HCT116 (cell line): Measurements from ENCODE around the gene PIGL. TPM values are rescaled to one million over a fixed set of nuclear protein-coding genes. Genes with fewer than 3 reads are reported as not detected.

ENCODE experiments used
- ATAC-seq: fragments of 200-7000 bp; cut with Tn5 transposase; 2 replicates; pipeline ENCODE4 v1.9.1; 2020; ENCODE audit warnings: mild to moderate bottlenecking, moderate library complexity
- BruUV-seq: library from RNA; stranded (reverse); fragments of 400-500 nt; replicated peaks from 2 replicates; lab custom pipeline; 2021; lab: Mats Ljungman, UMichigan
- CTCF ChIA-PET: fragments of 300-600 bp; sonication (Branson Sonifier 250); formaldehyde crosslinking; loops from one replicate; lab custom pipeline; 2021; ENCODE audit warnings: antibody characterized with exemption; lab: Charles Lee
- POLR2A ChIA-PET: fragments of 300-600, 350-600 bp; sonication (Branson Sonifier 250); formaldehyde crosslinking; loops from one replicate; lab custom pipeline; 2021; ENCODE audit warnings: antibody characterized with exemption; lab: Charles Lee
- RAD21 ChIA-PET, 2 experiments: fragments of 300-600 bp; sonication (Branson Sonifier 250); formaldehyde crosslinking; loops; one replicate each; lab custom pipeline; 2023; ENCODE audit warnings: low total read pairs in 2 of 2; ENCODE audit not compliant: uncharacterized antibody in 2 of 2, unreplicated experiment in 2 of 2, low non-redundant PET in 1 of 2; lab: Charles Lee
- DNase-seq: peaks from one replicate; pipeline ENCODE4 v3.0.0-alpha.2; 2010; ENCODE audit warnings: low read depth, low spot score
- H2AFZ ChIP-seq: fragments of 200-600 bp; shearing (Covaris generic), sonication (generic); 2 replicates; pipeline ENCODE4 v1.6.1; 2017; ENCODE audit warnings: low read depth, mixed run types, mixed read lengths, antibody characterized with exemption, low read length; ENCODE audit not compliant: poor library complexity, severe bottlenecking
- H3K27ac ChIP-seq: 2 replicates; pipeline ENCODE4 v1.5.1; 2012; ENCODE audit warnings: low read depth, low read length
- H3K27me3 ChIP-seq: fragments of 200-600 bp; sonication (generic); 2 replicates; pipeline ENCODE4 v1.6.1; 2016; ENCODE audit warnings: mixed run types, low read length, mixed read lengths; ENCODE audit not compliant: insufficient read depth
- H3K36me3 ChIP-seq, 2 experiments: fragments of 200-500 bp in 1 of 2; fragments of 200-600 bp in 1 of 2; sonication (Bioruptor generic) in 1 of 2; sonication (generic) in 1 of 2; 2 replicates each; pipeline versions ENCODE4 v1.5.1 to v1.6.1; 2014 to 2016; ENCODE audit warnings: low read length in 2 of 2, inconsistent platforms in 1 of 2, mixed read lengths in 1 of 2, mixed run types in 1 of 2; ENCODE audit not compliant: insufficient read depth in 2 of 2, control insufficient read depth in 1 of 2
- H3K4me1 ChIP-seq, 2 experiments: fragments of 200-600 bp in 1 of 2; sonication (generic) in 1 of 2; 2 replicates each; pipeline versions ENCODE4 v1.5.1 to v1.6.1; 2012 to 2017; ENCODE audit warnings: low read length in 2 of 2, inconsistent platforms in 1 of 2, mild to moderate bottlenecking in 1 of 2, mixed read lengths in 1 of 2, mixed run types in 1 of 2, moderate library complexity in 1 of 2; ENCODE audit not compliant: insufficient read depth in 2 of 2, control insufficient read depth in 1 of 2
- H3K4me2 ChIP-seq: fragments of 200-600 bp; sonication (generic); 2 replicates; pipeline ENCODE4 v1.6.1; 2017; ENCODE audit warnings: mixed run types, low read length, mixed read lengths
- H3K4me3 ChIP-seq, 2 experiments: fragments of 200-600 bp in 1 of 2; sonication (generic) in 1 of 2; replicated peaks in 1 of 2; 2 replicates each; pipeline ENCODE4 v1.5.1; 2011 to 2016; ENCODE audit warnings: low read length in 2 of 2, control low read depth in 1 of 2, low read depth in 1 of 2, mild to moderate bottlenecking in 1 of 2, mixed read lengths in 1 of 2, mixed run types in 1 of 2
- H3K79me2 ChIP-seq: fragments of 200-600 bp; sonication (generic); 2 replicates; pipeline ENCODE4 v1.6.1; 2017; ENCODE audit warnings: mild to moderate bottlenecking, mixed run types, low read length, moderate library complexity, mixed read lengths; ENCODE audit not compliant: insufficient read depth
- H3K9ac ChIP-seq: fragments of 200-600 bp; sonication (generic); 2 replicates; pipeline ENCODE4 v1.6.1; 2016; ENCODE audit warnings: low read length, mixed read lengths
- H3K9me2 ChIP-seq: fragments of 200-600 bp; sonication (generic), shearing (Covaris generic); 2 replicates; pipeline ENCODE4 v1.6.1; 2017; ENCODE audit warnings: mixed run types, mild to moderate bottlenecking, moderate library complexity; ENCODE audit not compliant: insufficient read depth
- H3K9me3 ChIP-seq, 2 experiments: fragments of 200-500 bp in 1 of 2; fragments of 200-600 bp in 1 of 2; sonication (Bioruptor generic) in 1 of 2; sonication (generic) in 1 of 2; 2 replicates each; pipeline ENCODE4 v1.6.1; 2014 to 2017; ENCODE audit warnings: low read length in 2 of 2, mixed read lengths in 2 of 2, inconsistent platforms in 1 of 2, low read depth in 1 of 2, mild to moderate bottlenecking in 1 of 2, mixed run types in 1 of 2, moderate library complexity in 1 of 2; ENCODE audit not compliant: control insufficient read depth in 1 of 2, insufficient read depth in 1 of 2
- H4K20me1 ChIP-seq: fragments of 200-600 bp; sonication (generic), shearing (Covaris generic); 2 replicates; pipeline ENCODE4 v1.6.1; 2017; ENCODE audit warnings: mixed run types, mild to moderate bottlenecking, moderate library complexity; ENCODE audit not compliant: insufficient read depth
- CBX3 ChIP-seq: IDR thresholded peaks from 2 replicates; pipeline ENCODE4 v1.6.1; 2012; ENCODE audit warnings: low read depth
- CEBPB ChIP-seq: IDR thresholded peaks from 2 replicates; pipeline ENCODE4 v1.6.1; 2012; ENCODE audit warnings: low read depth
- CTCF ChIP-seq, 3 experiments: fragments of 200-600 bp in 1 of 3; sonication (generic) in 1 of 3; IDR thresholded peaks in 2 of 3; conservative IDR thresholded peaks in 1 of 3; 2 replicates each; pipeline ENCODE4 v1.5.1; 2012 to 2017; ENCODE audit warnings: low read depth in 2 of 3, low read length in 2 of 3, antibody characterized with exemption in 1 of 3, borderline replicate concordance in 1 of 3, control low read depth in 1 of 3, mild to moderate bottlenecking in 1 of 3, mixed read lengths in 1 of 3, mixed run types in 1 of 3, moderate library complexity in 1 of 3; ENCODE audit not compliant: insufficient read depth in 1 of 3
- EGR1 ChIP-seq: IDR thresholded peaks from 2 replicates; pipeline ENCODE4 v1.6.1; 2012; ENCODE audit warnings: low read depth
- ELF1 ChIP-seq: IDR thresholded peaks from 2 replicates; pipeline ENCODE4 v1.6.1; 2012; ENCODE audit warnings: low read depth, borderline replicate concordance
- EZH2 ChIP-seq: fragments of 200-600 bp; sonication (generic); IDR thresholded peaks from 2 replicates; pipeline ENCODE4 v1.6.1; 2017; ENCODE audit warnings: antibody characterized with exemption, mixed run types
- EZH2phosphoT487 ChIP-seq: fragments of 200-600 bp; IDR thresholded peaks from 2 replicates; pipeline ENCODE4 v1.6.1; 2018; ENCODE audit warnings: antibody characterized with exemption, borderline replicate concordance
- FOSL1 ChIP-seq: IDR thresholded peaks from 2 replicates; pipeline ENCODE4 v1.6.1; 2012; ENCODE audit warnings: low read depth
- JUND ChIP-seq: IDR thresholded peaks from 2 replicates; pipeline ENCODE4 v1.6.1; 2012
- POLR2A ChIP-seq: IDR thresholded peaks from 2 replicates; pipeline ENCODE4 v1.7.0; 2011; ENCODE audit warnings: borderline replicate concordance; ENCODE audit not compliant: insufficient read depth, insufficient read length; ENCODE audit errors: extremely low read depth
- POLR2AphosphoS5 ChIP-seq: IDR thresholded peaks from 2 replicates; pipeline ENCODE4 v1.6.1; 2011; ENCODE audit warnings: mild to moderate bottlenecking, low read depth, low read length, moderate library complexity
- SIN3A ChIP-seq: IDR thresholded peaks from 2 replicates; pipeline ENCODE4 v1.6.1; 2012; ENCODE audit warnings: low read depth
- SRF ChIP-seq: IDR thresholded peaks from 2 replicates; pipeline ENCODE4 v1.6.1; 2012; ENCODE audit warnings: low read depth
- ZFX ChIP-seq: fragments of 450-650 bp; IDR thresholded peaks from 2 replicates; pipeline ENCODE4 v1.6.1; 2017
- ZNF274 ChIP-seq: fragments of 200-500 bp; sonication (Bioruptor generic); IDR thresholded peaks from 2 replicates; pipeline ENCODE4 v1.6.1; 2014; ENCODE audit warnings: mild to moderate bottlenecking, low read depth, low read length, inconsistent platforms
- intact Hi-C: fragments of 100-400 bp; cut with micrococcal nuclease; formaldehyde crosslinking; loops from 2 replicates; pipeline ENCODE4 v1.10.0; 2022
- total RNA-seq: library from RNA; stranded (reverse); gene quantifications from one replicate; pipeline ENCODE4 v1.2.1, GENCODE V29; 2021; ENCODE audit not compliant: unreplicated experiment
- TF ChIP-seq, protein P1 (sequence below): IDR thresholded peaks from 2 replicates; pipeline ENCODE4 v1.6.1; 2012
- TF ChIP-seq, protein P2 (sequence below): IDR thresholded peaks from 2 replicates; pipeline ENCODE4 v1.6.1; 2012

The PIGL gene
- total RNA-seq, 1 experiment from 2014 or later: 36.8 TPM

GRCh38 chr17:16277163-16277562 lies 60.2 kb downstream of the PIGL start:
- Histone ChIP-seq H3K9me2 (no peaks in the 10 kb centered on the region), H2AFZ (no peak overlapping the region), H3K4me2 (no peak overlapping the region), H3K4me3 (no peak overlapping the region), H4K20me1 (no peaks in the 10 kb centered on the region), H3K9ac (no peak overlapping the region), H3K4me1 (peaks cover 23 to 45% of the 10 kb centered on the region in 2 experiments), H3K27ac (no peak overlapping the region), H3K79me2 (no peaks in the 10 kb centered on the region), H3K9me3 (no peaks in the 10 kb centered on the region), H3K27me3 (no peaks in the 10 kb centered on the region), H3K36me3 (no peaks in the 10 kb centered on the region)
- ChIA-PET POLR2A (no interaction called here), CTCF (no interaction called here), RAD21 (no interaction called here)
- no TSS peak for BruUV-seq
- intact Hi-C loops: no loop called here
- DNase-seq (no peak), ATAC-seq (no peak)
- no peak for TF ChIP-seq ZFX
- TF ChIP-seq EZH2phosphoT487: no peak
- TF ChIP-seq ELF1: no peak
- no peak for TF ChIP-seq ZNF274
- TF ChIP-seq CEBPB: no peak
- no peak for TF ChIP-seq CBX3
- TF ChIP-seq EGR1: no peak
- TF ChIP-seq, protein P1, sequence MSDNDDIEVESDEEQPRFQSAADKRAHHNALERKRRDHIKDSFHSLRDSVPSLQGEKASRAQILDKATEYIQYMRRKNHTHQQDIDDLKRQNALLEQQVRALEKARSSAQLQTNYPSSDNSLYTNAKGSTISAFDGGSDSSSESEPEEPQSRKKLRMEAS: no peak

DNA sequence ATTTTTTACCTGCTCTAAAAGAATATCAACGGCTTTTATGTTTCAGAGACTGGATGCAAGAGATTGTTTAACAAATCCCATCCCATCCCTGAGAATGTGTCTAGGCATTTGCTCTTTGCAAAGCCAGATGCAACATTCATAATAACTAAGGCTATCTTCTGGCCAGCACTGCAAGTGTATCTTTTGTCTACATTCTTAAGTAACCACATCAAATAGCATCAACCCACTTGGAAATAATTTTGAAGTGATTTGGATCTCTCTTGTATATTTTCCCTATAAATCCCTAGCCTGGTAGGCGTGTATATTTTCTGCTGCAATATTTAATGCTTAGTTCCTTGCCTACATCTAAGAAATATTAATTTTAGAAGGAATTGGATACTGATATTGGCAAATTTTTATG lies 64.3 kb downstream of the PIGL start:
- no peak for ATAC-seq
- intact Hi-C loops: no loop called here
- Histone ChIP-seq H3K27me3 (no peaks in the 10 kb centered on the region), H3K27ac (no peak overlapping the region), H2AFZ (no peak overlapping the region), H3K9me3 (no peaks in the 10 kb centered on the region), H3K4me2 (peak overlapping the region; percentile 49), H3K79me2 (no peaks in the 10 kb centered on the region), H3K36me3 (no peaks in the 10 kb centered on the region), H3K4me1 (peaks cover 49 to 60% of the 10 kb centered on the region in 2 experiments), H3K9ac (no peak overlapping the region), H3K9me2 (no peaks in the 10 kb centered on the region), H4K20me1 (no peaks in the 10 kb centered on the region), H3K4me3 (no peak overlapping the region)
- BruUV-seq: no TSS peak
- no peak for DNase-seq
- POLR2A ChIA-PET: no interaction called here
- TF ChIP-seq FOSL1 (no peak), POLR2A (no peak), SIN3A (no peak), ZFX (no peak), POLR2AphosphoS5 (no peak), JUND (no peak), SRF (no peak), CTCF (IDR thresholded peaks at IDR 0.05 in 2 of 3, conservative IDR thresholded peaks at IDR 0.05 in 1 of 3; ENCODE audit: borderline replicate concordance in 1 of 3, insufficient read depth in 1 of 3, low read depth in 2 of 3, low read length in 2 of 3) (no peak), EZH2phosphoT487 (no peak), EGR1 (no peak), EZH2 (no peak)
- TF ChIP-seq, protein P1: no peak
- TF ChIP-seq, protein P2, sequence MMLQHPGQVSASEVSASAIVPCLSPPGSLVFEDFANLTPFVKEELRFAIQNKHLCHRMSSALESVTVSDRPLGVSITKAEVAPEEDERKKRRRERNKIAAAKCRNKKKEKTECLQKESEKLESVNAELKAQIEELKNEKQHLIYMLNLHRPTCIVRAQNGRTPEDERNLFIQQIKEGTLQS: no peak
- CTCF ChIA-PET: no interaction called here
- RAD21 ChIA-PET: interaction anchor here in 1 of 2 experiments (1.1 kb wide), 1 partner anchor 57 kb away, joined by 3 read pairs; no protein-coding TSS in a partner anchor
